Measurements from ENCODE around the gene FSD1.
A peak's percentile ranks its signal among the peaks of the same experiment; 100 is the strongest.
"Not testable (repeated sequence)": the region's sequence is repeated elsewhere in the genome, so short reads cannot be mapped to it uniquely, and the experiment has no call there.

Gene FSD1

GRCh38 chr19:4286141-4286540 lies 18.3 kb upstream of the FSD1 start:
- DNase-seq: not testable (repeated sequence)

- DNase-seq: no peak
These were observed 16.2 kb upstream of the FSD1 start for GRCh38 chr19:4288091-4288777.

GRCh38 chr19:4291184-4291732 lies 13.1 kb upstream of the FSD1 start:
- DNase-seq: no peak

GRCh38 chr19:4292515-4292914 lies 11.9 kb upstream of the FSD1 start:
- DNase-seq: no peak

- DNase-seq: no peak
These were observed 10.0 kb upstream of the FSD1 start for GRCh38 chr19:4294389-4294788.

- DNase-seq: peak; percentile 64
These were observed 8.2 kb upstream of the FSD1 start for GRCh38 chr19:4295972-4296771.

GRCh38 chr19:4297901-4298809 lies 6.2 kb upstream of the FSD1 start:
- DNase-seq: no peak

- no peak for DNase-seq
These were observed 5.4 kb upstream of the FSD1 start for GRCh38 chr19:4298810-4299550.

- DNase-seq: no peak
These were observed 3.8 kb upstream of the FSD1 start for GRCh38 chr19:4300589-4300988.

- no peak for DNase-seq
These were observed 2.7 kb upstream of the FSD1 start for GRCh38 chr19:4301590-4302242.

- no peak for DNase-seq
These were observed 2.2 kb upstream of the FSD1 start, which contains the start of gene TMIGD2 for GRCh38 chr19:4302243-4302640. Gene TMIGD2, minus strand, starts transcription at chr19:4302389. Its CDS starts 4 bp downstream, at chr19:4302385.

- DNase-seq: no peak
These were observed 420 bp upstream of the FSD1 start for GRCh38 chr19:4303819-4304537.

- no peak for DNase-seq
These were observed 837 bp downstream of the FSD1 start for GRCh38 chr19:4305257-4305612.

- DNase-seq: no peak
These were observed 1.3 kb downstream of the FSD1 start for GRCh38 chr19:4305659-4306058.

GRCh38 chr19:4310247-4311121 lies 6.1 kb downstream of the FSD1 start:
- peak; percentile 20 for DNase-seq

GRCh38 chr19:4313847-4314490 lies 9.6 kb downstream of the FSD1 start:
- DNase-seq: no peak

GRCh38 chr19:4316956-4317355 lies 12.6 kb downstream of the FSD1 start:
- DNase-seq: no peak

GRCh38 chr19:4318460-4318859 lies 14.1 kb downstream of the FSD1 start:
- DNase-seq: no peak

GRCh38 chr19:4319067-4319718 lies 14.8 kb downstream of the FSD1 start:
- DNase-seq: no peak

Data from NCI-H146 (cell line).